Measurements from ENCODE around the gene IQGAP2. TPM values are rescaled to one million over a fixed set of nuclear protein-coding genes. Genes with fewer than 3 reads are reported as not detected.

Gene IQGAP2
- total RNA-seq, 1 donor from 2014 or later = 43.5 TPM

GRCh38 chr5:76383126-76383832 lies 19.8 kb upstream of the IQGAP2 start:
- no peak for DNase-seq

GRCh38 chr5:76384189-76384588 lies 18.9 kb upstream of the IQGAP2 start:
- DNase-seq = no peak

- DNase-seq = no peak
Measured at GRCh38 chr5:76384705-76385104, 18.4 kb upstream of the IQGAP2 start.

- DNase-seq = no peak
Measured at GRCh38 chr5:76385540-76385939, 17.5 kb upstream of the IQGAP2 start.

GRCh38 chr5:76386360-76386759 lies 16.7 kb upstream of the IQGAP2 start:
- no peak for DNase-seq

- no peak for DNase-seq
Measured at GRCh38 chr5:76388236-76388635, 14.8 kb upstream of the IQGAP2 start.

GRCh38 chr5:76388791-76389512 lies 14.1 kb upstream of the IQGAP2 start:
- no peak for DNase-seq

- no peak for DNase-seq
Measured at GRCh38 chr5:76389513-76390154, 13.5 kb upstream of the IQGAP2 start.

- DNase-seq = no peak
Measured at GRCh38 chr5:76391014-76391413, 12.1 kb upstream of the IQGAP2 start.

- no peak for DNase-seq
Measured at GRCh38 chr5:76393035-76393680, 9.9 kb upstream of the IQGAP2 start.

GRCh38 chr5:76397200-76397599 lies 5.9 kb upstream of the IQGAP2 start:
- DNase-seq = no peak

GRCh38 chr5:76399268-76399667 lies 3.8 kb upstream of the IQGAP2 start:
- DNase-seq = no peak

- no peak for DNase-seq
Measured at GRCh38 chr5:76400466-76400865, 2.6 kb upstream of the IQGAP2 start.

- DNase-seq = peak; percentile 27
Measured at GRCh38 chr5:76401801-76402250, 1.3 kb upstream of the IQGAP2 start.

GRCh38 chr5:76402251-76402885 lies 717 bp upstream of the IQGAP2 start:
- peak; percentile 72 for DNase-seq

GRCh38 chr5:76403766-76404222 lies 709 bp downstream of the IQGAP2 start:
- peak; percentile 30 for DNase-seq

- DNase-seq = no peak
Measured at GRCh38 chr5:76404223-76405211, 1.4 kb downstream of the IQGAP2 start.

- DNase-seq = no peak
Measured at GRCh38 chr5:76406014-76406413, 2.9 kb downstream of the IQGAP2 start.

- DNase-seq = no peak
Measured at GRCh38 chr5:76406673-76407072, 3.6 kb downstream of the IQGAP2 start.

GRCh38 chr5:76408104-76408654 lies 5.1 kb downstream of the IQGAP2 start:
- no peak for DNase-seq

- DNase-seq = no peak
Measured at GRCh38 chr5:76412511-76412910, 9.4 kb downstream of the IQGAP2 start.
